B cell (primary cell): ENCODE results near the gene TRIOBP. TPM values are rescaled to one million over a fixed set of nuclear protein-coding genes. Genes with fewer than 3 reads are reported as not detected.

Source experiments
- ATAC-seq: fragments of 200-7000 bp; cut with Tn5 transposase; one replicate; pipeline ENCODE4 v1.10.0; 2021; ENCODE audit warnings: low read depth, mild to moderate bottlenecking, moderate number of reproducible peaks, moderate library complexity
- CTCF ChIA-PET: fragments of 350-600 bp; sonication (Branson Sonifier 250); formaldehyde crosslinking; loops from one replicate; lab custom pipeline; 2021; ENCODE audit warnings: antibody characterized with exemption, inconsistent platforms; lab: Charles Lee
- POLR2A ChIA-PET: fragments of 350-600 bp; sonication (Branson Sonifier 250); formaldehyde crosslinking; loops from one replicate; lab custom pipeline; 2021; ENCODE audit warnings: antibody characterized with exemption; lab: Charles Lee
- DNase-seq: peaks from one replicate; pipeline ENCODE4 v3.0.0; 2013
- H2AFZ ChIP-seq: 2 replicates; pipeline ENCODE4 v1.6.1; 2012; ENCODE audit warnings: mild to moderate bottlenecking, low read depth, low read length; ENCODE audit not compliant: insufficient read depth, poor library complexity, severe bottlenecking
- H3K27ac ChIP-seq, 2 donors: 1 replicate in 1 of 2; 2 replicates in 1 of 2; pipeline ENCODE4 v1.5.1; 2012 to 2013; ENCODE audit warnings: low read length in 2 of 2, mild to moderate bottlenecking in 2 of 2, moderate library complexity in 1 of 2
- H3K27me3 ChIP-seq, 4 experiments: fragments of 200-600 bp in 1 of 4; sonication (generic) in 1 of 4; replicated peaks in 1 of 4; 1 replicate in 2 of 4; 2 replicates in 2 of 4; pipeline versions ENCODE4 v1.6.1 to v1.7.0; 2013 to 2016; ENCODE audit warnings: low read length in 3 of 4, mild to moderate bottlenecking in 2 of 4, mixed read lengths in 1 of 4, moderate library complexity in 1 of 4; ENCODE audit not compliant: insufficient read depth in 4 of 4, control insufficient read depth in 3 of 4; ENCODE audit errors: control extremely low read depth in 1 of 4
- H3K36me3 ChIP-seq, 2 experiments: replicated peaks in 1 of 2; 1 replicate in 1 of 2; 2 replicates in 1 of 2; pipeline versions ENCODE4 v1.6.1 to v1.7.1; 2013; ENCODE audit warnings: low read length in 1 of 2; ENCODE audit not compliant: insufficient read depth in 2 of 2, control insufficient read depth in 1 of 2; ENCODE audit errors: control extremely low read depth in 1 of 2, extremely low read depth in 1 of 2
- H3K4me1 ChIP-seq, 2 donors: fragments of 200-600 bp in 1 of 2; sonication (generic) in 1 of 2; 1 replicate in 1 of 2; 2 replicates in 1 of 2; pipeline versions ENCODE4 v1.5.1 to v1.6.1; 2013 to 2017; ENCODE audit warnings: low read length in 2 of 2; ENCODE audit not compliant: control insufficient read depth in 2 of 2, insufficient read depth in 2 of 2
- H3K4me2 ChIP-seq: replicated peaks from 2 replicates; pipeline ENCODE3; 2012; ENCODE audit warnings: mild to moderate bottlenecking, low read depth, low read length; ENCODE audit not compliant: poor library complexity, severe bottlenecking
- H3K4me3 ChIP-seq, 5 experiments: fragments of 200-600 bp in 1 of 5; sonication (generic) in 1 of 5; 1 replicate in 3 of 5; 2 replicates in 2 of 5; pipeline versions ENCODE4 v1.5.1 to v1.7.0; 2011 to 2016; ENCODE audit warnings: low read length in 4 of 5, mild to moderate bottlenecking in 4 of 5, low read depth in 2 of 5, control low read depth in 1 of 5, moderate library complexity in 1 of 5; ENCODE audit not compliant: insufficient read depth in 1 of 5; ENCODE audit errors: control extremely low read depth in 1 of 5, extremely low read depth in 1 of 5
- H3K79me2 ChIP-seq: fragments of 200-600 bp; sonication (generic); one replicate; pipeline ENCODE4 v1.6.0; 2016; ENCODE audit warnings: low read length; ENCODE audit not compliant: control insufficient read depth, insufficient read depth
- H3K9ac ChIP-seq: fragments of 200-600 bp; sonication (generic); 2 replicates; pipeline ENCODE4 v1.6.1; 2017; ENCODE audit warnings: mild to moderate bottlenecking, low read length, moderate library complexity
- H3K9me3 ChIP-seq, 3 donors: one replicate each; pipeline versions ENCODE4 v1.6.1 to v1.7.1; 2013; ENCODE audit warnings: low read length in 2 of 3; ENCODE audit not compliant: control insufficient read depth in 2 of 3, insufficient read depth in 1 of 3; ENCODE audit errors: control extremely low read depth in 1 of 3
- H4K20me1 ChIP-seq: 2 replicates; pipeline ENCODE4 v1.6.0; 2012; ENCODE audit warnings: mild to moderate bottlenecking, low read length; ENCODE audit not compliant: insufficient read depth, control insufficient read depth, poor library complexity, severe bottlenecking
- H3K27ac Mint-ChIP-seq: one replicate; pipeline ENCODE4 v1.8.0; 2021; ENCODE audit warnings: mixed read lengths
- H3K27me3 Mint-ChIP-seq: one replicate; pipeline ENCODE4 v1.8.0; 2021; ENCODE audit warnings: mixed read lengths
- H3K4me1 Mint-ChIP-seq: one replicate; pipeline ENCODE4 v1.8.0; 2021; ENCODE audit warnings: mixed read lengths
- H3K4me3 Mint-ChIP-seq: one replicate; pipeline ENCODE4 v1.8.0; 2021; ENCODE audit warnings: mixed read lengths
- H3K9me3 Mint-ChIP-seq: one replicate; pipeline ENCODE4 v1.8.0; 2022; ENCODE audit warnings: mixed read lengths; ENCODE audit not compliant: insufficient read depth
- CTCF ChIP-seq: fragments of 200-600 bp; IDR thresholded peaks from one replicate; pipeline ENCODE4 v1.8.0; 2022; ENCODE audit warnings: antibody characterized with exemption, mild to moderate bottlenecking
- EZH2 ChIP-seq: IDR thresholded peaks from 2 replicates; pipeline ENCODE4 v1.6.1; 2012; ENCODE audit warnings: borderline replicate concordance, low read depth, mild to moderate bottlenecking, moderate library complexity, low read length; ENCODE audit not compliant: insufficient read depth, poor library complexity, severe bottlenecking
- WGBS: methylation state at CpG from one replicate; pipeline ENCODE4 v1.1.5; 2013; ENCODE audit warnings: missing lambda C conversion rate; ENCODE audit not compliant: insufficient coverage; 5-methylcytosine and 5-hydroxymethylcytosine counted together
- intact Hi-C: fragments of 100-400 bp; cut with micrococcal nuclease; formaldehyde crosslinking; loops from one replicate; pipeline ENCODE4 v1.10.0; 2022
- polyA plus RNA-seq: library from polyadenylated mRNA; depleted of rRNA; stranded (reverse); fragments of >200 nt; gene quantifications from 2 replicates; pipeline ENCODE4 v1.2.3, GENCODE V29; 2012
- total RNA-seq, 2 donors: library from RNA; stranded (reverse); fragments of 120-200 nt in 1 of 2; gene quantifications; 1 replicate in 1 of 2; 2 replicates in 1 of 2; pipeline versions ENCODE4 v1.2.3 to v1.2.4, GENCODE V29; 2013 to 2022

The TRIOBP gene
- total and polyA plus RNA-seq, 2 donors (not counting 1 experiment from before 2014, with no cell fraction given): 26.8 to 47.5 TPM

DNA sequence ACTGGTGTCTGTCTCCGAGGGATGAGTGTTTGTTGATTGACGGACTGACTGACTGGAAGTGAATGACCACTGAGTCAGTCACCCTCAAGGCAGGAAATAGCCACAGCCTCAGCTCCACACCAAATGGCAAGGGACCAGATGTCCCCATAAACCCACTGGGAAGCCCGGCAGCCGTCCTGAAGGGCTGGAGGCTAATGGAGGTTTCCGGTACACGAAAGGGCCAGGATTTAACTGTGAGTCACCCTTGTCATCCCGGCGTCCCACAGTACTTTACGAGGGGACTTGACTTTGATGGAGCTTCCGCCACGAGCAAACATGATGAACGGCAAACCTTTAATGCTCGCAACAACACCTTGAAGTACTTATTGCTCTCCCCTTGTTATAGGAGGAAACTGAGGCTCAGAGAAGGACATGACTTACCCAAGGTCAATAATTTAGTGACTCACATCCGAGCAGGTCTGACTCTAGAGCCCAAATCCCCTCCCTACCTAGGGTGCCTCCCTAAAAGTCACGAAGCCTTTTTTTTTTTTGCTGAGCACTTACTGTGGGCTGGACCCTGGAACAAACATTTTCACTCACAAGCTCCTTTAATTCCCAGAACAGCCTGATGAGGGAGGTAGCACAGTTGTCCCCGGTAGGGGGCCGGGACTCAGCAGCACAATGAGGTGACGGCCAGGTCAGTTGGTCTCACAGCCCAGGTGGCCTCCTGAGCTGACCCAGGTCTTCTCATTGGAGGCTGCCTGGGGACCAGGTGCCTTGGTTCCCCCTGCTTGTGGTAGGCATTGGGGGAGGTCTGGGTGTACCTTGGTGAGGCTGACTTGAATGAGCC, 85.7 kb downstream of the TRIOBP start:
- Histone ChIP-seq H3K36me3 (no peaks in the 10 kb centered on the region), H3K27ac (no peak overlapping the region), H4K20me1 (no peaks in the 10 kb centered on the region), H2AFZ (no peak overlapping the region), H3K4me2 (no peak overlapping the region), H3K9me3 (no peaks in the 10 kb centered on the region), H3K4me3 (no peak overlapping the region), H3K79me2 (no peaks in the 10 kb centered on the region), H3K9ac (no peak overlapping the region), H3K27me3 (no peaks in the 10 kb centered on the region), H3K4me1 (peaks cover 0 to 4% of the 10 kb centered on the region in 2 donors)
- ChIA-PET CTCF (interaction anchor here (0.5 kb wide), 1 partner anchor 17 kb away, joined by 3 read pairs; no protein-coding TSS in a partner anchor), POLR2A (no interaction called here)
- Mint-ChIP-seq H3K27ac (no peak overlapping the region), H3K9me3 (no peaks in the 10 kb centered on the region), H3K4me1 (peaks cover 6% of the 10 kb centered on the region), H3K27me3 (peaks cover 8% of the 10 kb centered on the region), H3K4me3 (no peak overlapping the region)
- DNase-seq (no peak), ATAC-seq (no peak)
- TF ChIP-seq CTCF (no peak), EZH2 (no peak)
- intact Hi-C loops: no loop called here
- 95% methylated on average over 13 of the region's 18 CpGs for WGBS

DNA sequence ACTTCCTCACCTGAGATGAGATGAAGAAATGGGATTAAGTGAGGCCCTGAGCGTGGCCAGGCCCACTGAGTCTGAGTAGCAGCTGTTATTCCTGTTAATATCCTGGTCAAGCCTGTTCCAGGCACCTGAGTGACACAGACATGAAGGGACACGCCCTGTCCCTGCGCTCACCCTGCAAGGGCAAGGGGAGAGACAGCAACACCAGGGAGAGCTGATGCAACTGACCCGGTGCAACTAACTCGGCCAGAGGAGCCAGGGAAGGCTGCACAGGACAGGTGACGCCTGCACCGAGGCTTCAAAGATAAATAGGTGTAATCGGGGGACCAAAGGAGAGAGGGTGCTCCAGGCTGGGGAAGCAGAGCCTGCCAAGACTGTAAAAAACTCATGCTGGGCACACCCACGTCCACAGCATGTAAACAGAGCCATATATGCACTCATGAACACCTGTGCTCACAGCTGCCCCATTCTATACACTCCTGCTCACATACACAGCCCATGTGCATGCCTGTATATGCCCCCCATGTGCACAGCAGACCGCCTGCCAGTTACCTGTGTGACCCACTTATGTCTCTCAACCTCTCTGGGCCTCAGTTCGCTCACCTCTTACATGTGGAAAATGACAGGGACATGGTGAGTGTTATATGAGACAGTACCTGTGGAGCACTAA, 88.1 kb downstream of the TRIOBP start:
- H2AFZ ChIP-seq: no peak overlapping the region
- H3K9me3 ChIP-seq: no peaks in the 10 kb centered on the region
- Mint-ChIP-seq H3K4me1 (peaks cover 2% of the 10 kb centered on the region), H3K27ac (no peak overlapping the region), H3K9me3 (no peaks in the 10 kb centered on the region), H3K27me3 (peaks cover 8% of the 10 kb centered on the region), H3K4me3 (no peak overlapping the region)
- no peaks in the 10 kb centered on the region for H3K79me2 ChIP-seq
- H3K27ac ChIP-seq: no peak overlapping the region
- intact Hi-C loops: no loop called here
- H3K9ac ChIP-seq: no peak overlapping the region
- H4K20me1 ChIP-seq: no peaks in the 10 kb centered on the region
- no peaks in the 10 kb centered on the region for H3K4me1 ChIP-seq
- CTCF ChIA-PET: no interaction called here
- TF ChIP-seq EZH2: no peak
- TF ChIP-seq CTCF: no peak
- H3K4me2 ChIP-seq: no peak overlapping the region
- ATAC-seq (no peak), DNase-seq (no peak)
- H3K27me3 ChIP-seq: no peaks in the 10 kb centered on the region
- no peaks in the 10 kb centered on the region for H3K36me3 ChIP-seq
- POLR2A ChIA-PET: interaction anchor here (0.6 kb wide), 1 partner anchor 14 kb away, joined by 3 read pairs; no protein-coding TSS in a partner anchor
- no peak overlapping the region for H3K4me3 ChIP-seq
- WGBS: 80% methylated on average over 9 of the region's 11 CpGs
